GM18951 (cell line): ENCODE measurements around the gene MUC5AC.

Experiments used
- POLR2A ChIP-seq: IDR thresholded peaks from 4 replicates; pipeline ENCODE4 v1.6.1; 2011; ENCODE audit warnings: mild to moderate bottlenecking; ENCODE audit not compliant: insufficient read length, insufficient read depth; ENCODE audit errors: extremely low read depth
- in situ Hi-C: fragments of 300-500 bp; cut with MboI; formaldehyde crosslinking; loops from one replicate; pipeline ENCODE4 v1.12.0; 2022; ENCODE audit warnings: low sequenced_read_pairs, mixed read lengths, inconsistent platforms; ENCODE audit not compliant: unreplicated experiment

MUC5AC gene

GRCh38 chr11:1192741-1193325, 35.1 kb downstream of the MUC5AC start:
- in situ Hi-C loops: no loop called here
- TF ChIP-seq POLR2A: no peak

- no peak for TF ChIP-seq POLR2A
- in situ Hi-C loops: no loop called here
Observed at GRCh38 chr11:1193326-1194230, 35.8 kb downstream of the MUC5AC start.

GRCh38 chr11:1194231-1194976, 36.7 kb downstream of the MUC5AC start:
- in situ Hi-C loops: no loop called here
- TF ChIP-seq POLR2A: no peak

- TF ChIP-seq POLR2A: no peak
- in situ Hi-C loops: no loop called here
Observed at GRCh38 chr11:1194977-1195681, 37.4 kb downstream of the MUC5AC start.

- no peak for TF ChIP-seq POLR2A
- in situ Hi-C loops: no loop called here
Observed at GRCh38 chr11:1195682-1196515, 38.1 kb downstream of the MUC5AC start.

GRCh38 chr11:1196516-1197391, 39.0 kb downstream of the MUC5AC start:
- in situ Hi-C loops: no loop called here
- no peak for TF ChIP-seq POLR2A

GRCh38 chr11:1197431-1197885, 39.7 kb downstream of the MUC5AC start:
- in situ Hi-C loops: no loop called here
- no peak for TF ChIP-seq POLR2A

GRCh38 chr11:1197886-1198560, 40.3 kb downstream of the MUC5AC start:
- TF ChIP-seq POLR2A: no peak

GRCh38 chr11:1198561-1199240, 40.9 kb downstream of the MUC5AC start:
- in situ Hi-C loops: no loop called here
- no peak for TF ChIP-seq POLR2A

More at GRCh38 chr11:1197886-1198560, 40.3 kb downstream of the MUC5AC start:
- in situ Hi-C loops: no loop called here

GRCh38 chr11:1199241-1199750, 41.5 kb downstream of the MUC5AC start:
- in situ Hi-C loops: no loop called here
- TF ChIP-seq POLR2A: no peak
